Lower lobe of right lung (tissue), 2 donors: Measurements from ENCODE around the gene DOCK1. TPM values are rescaled to one million over a fixed set of nuclear protein-coding genes. Genes with fewer than 3 reads are reported as not detected.

Experiments
- ATAC-seq, 2 donors: fragments of 200-7000 bp; cut with Tn5 transposase; one replicate each; pipeline ENCODE4 v1.9.1; 2020 to 2022; ENCODE audit warnings: mild to moderate bottlenecking in 2 of 2, moderate library complexity in 2 of 2
- DNase-seq: peaks from one replicate; pipeline ENCODE4 v3.0.0-alpha.2; 2020
- H3K27ac ChIP-seq: fragments of 200-600 bp; one replicate; pipeline ENCODE4 v1.8.0; 2022
- H3K27me3 ChIP-seq: fragments of 200-600 bp; one replicate; pipeline ENCODE4 v1.8.0; 2022; ENCODE audit warnings: low read depth
- H3K36me3 ChIP-seq: fragments of 200-600 bp; one replicate; pipeline ENCODE4 v1.8.0; 2022; ENCODE audit warnings: mild to moderate bottlenecking
- H3K4me1 ChIP-seq: fragments of 200-600 bp; one replicate; pipeline ENCODE4 v1.8.0; 2022
- H3K4me3 ChIP-seq: fragments of 200-600 bp; one replicate; pipeline ENCODE4 v1.8.0; 2022; ENCODE audit warnings: mild to moderate bottlenecking
- H3K9me3 ChIP-seq: fragments of 200-600 bp; one replicate; pipeline ENCODE4 v1.8.0; 2022
- CTCF ChIP-seq: fragments of 200-600 bp; IDR thresholded peaks from one replicate; pipeline ENCODE4 v1.8.0; 2022; ENCODE audit warnings: antibody characterized with exemption, mild to moderate bottlenecking
- intact Hi-C: fragments of 100-400 bp; cut with DNase I; formaldehyde crosslinking; loops from one replicate; pipeline ENCODE4 v1.11.0; 2022
- total RNA-seq: library from RNA; stranded (reverse); fragmentation: NEBNext Ultra II Directional; extraction: Animal tissue kit (Norgen Biotek cat#: 25700); gene quantifications from one replicate; pipeline ENCODE4 v1.2.1, GENCODE V29; 2021
- donor health status: DM: no; HTN: yes; CAD: no; lungs with severe emphysema.

Gene DOCK1
- total RNA-seq, 1 donor from 2014 or later: 44.8 TPM

- intact Hi-C loops: no loop called here
- H3K4me3 ChIP-seq: no peak overlapping the region
- no peaks in the 10 kb centered on the region for H3K27me3 ChIP-seq
- H3K36me3 ChIP-seq: peaks cover 6% of the 10 kb centered on the region
- ATAC-seq: peak; percentile 49 to 63
- H3K9me3 ChIP-seq: no peaks in the 10 kb centered on the region
- no peak overlapping the region for H3K27ac ChIP-seq
- no peaks in the 10 kb centered on the region for H3K4me1 ChIP-seq
- no peak for DNase-seq
- TF ChIP-seq CTCF: peak; percentile 55
These were observed 338.5 kb downstream of the DOCK1 start for GRCh38 chr10:127243490-127244272.

- no peak for TF ChIP-seq CTCF
- DNase-seq (no peak), ATAC-seq (no peak)
These were observed 340.2 kb downstream of the DOCK1 start for GRCh38 chr10:127245456-127245855.

GRCh38 chr10:127250031-127250430, 344.8 kb downstream of the DOCK1 start:
- no peaks in the 10 kb centered on the region for H3K27me3 ChIP-seq
- H3K4me1 ChIP-seq: no peaks in the 10 kb centered on the region
- no peaks in the 10 kb centered on the region for H3K9me3 ChIP-seq
- TF ChIP-seq CTCF: no peak
- H3K36me3 ChIP-seq: peaks cover 14% of the 10 kb centered on the region
- no peak overlapping the region for H3K27ac ChIP-seq
- DNase-seq: no peak
- no peak overlapping the region for H3K4me3 ChIP-seq
- intact Hi-C loops: no loop called here
- ATAC-seq: no peak

More at GRCh38 chr10:127245456-127245855, 340.2 kb downstream of the DOCK1 start:
- intact Hi-C loops: no loop called here
- no peak overlapping the region for H3K27ac ChIP-seq
- H3K4me1 ChIP-seq: no peaks in the 10 kb centered on the region
- H3K9me3 ChIP-seq: no peaks in the 10 kb centered on the region
- no peaks in the 10 kb centered on the region for H3K27me3 ChIP-seq
- no peak overlapping the region for H3K4me3 ChIP-seq
- peaks cover 14% of the 10 kb centered on the region for H3K36me3 ChIP-seq

GRCh38 chr10:127252818-127253217, 347.6 kb downstream of the DOCK1 start:
- peaks cover 20% of the 10 kb centered on the region for H3K36me3 ChIP-seq
- no peak for ATAC-seq
- H3K9me3 ChIP-seq: no peaks in the 10 kb centered on the region
- H3K4me1 ChIP-seq: no peaks in the 10 kb centered on the region
- no peak for TF ChIP-seq CTCF
- H3K4me3 ChIP-seq: no peak overlapping the region
- intact Hi-C loops: no loop called here
- DNase-seq: no peak
- H3K27me3 ChIP-seq: no peaks in the 10 kb centered on the region
- no peak overlapping the region for H3K27ac ChIP-seq

- Histone ChIP-seq H3K27me3 (no peaks in the 10 kb centered on the region), H3K4me1 (no peaks in the 10 kb centered on the region), H3K36me3 (peaks cover 22% of the 10 kb centered on the region), H3K9me3 (no peaks in the 10 kb centered on the region), H3K27ac (no peak overlapping the region), H3K4me3 (no peak overlapping the region)
- intact Hi-C loops: no loop called here
- DNase-seq (no peak), ATAC-seq (no peak)
- no peak for TF ChIP-seq CTCF
These were observed 349.0 kb downstream of the DOCK1 start for GRCh38 chr10:127254276-127254675.
